GM12874 (cell line): ENCODE results near the gene DYNC1I2.

Source experiments
- TF ChIP-seq, protein P1 (sequence below): IDR thresholded peaks from 2 replicates; pipeline ENCODE4 v1.5.1; 2011; ENCODE audit warnings: low read depth, mild to moderate bottlenecking, control low read depth, low read length, moderate library complexity; ENCODE audit not compliant: insufficient read depth

Gene DYNC1I2

DNA sequence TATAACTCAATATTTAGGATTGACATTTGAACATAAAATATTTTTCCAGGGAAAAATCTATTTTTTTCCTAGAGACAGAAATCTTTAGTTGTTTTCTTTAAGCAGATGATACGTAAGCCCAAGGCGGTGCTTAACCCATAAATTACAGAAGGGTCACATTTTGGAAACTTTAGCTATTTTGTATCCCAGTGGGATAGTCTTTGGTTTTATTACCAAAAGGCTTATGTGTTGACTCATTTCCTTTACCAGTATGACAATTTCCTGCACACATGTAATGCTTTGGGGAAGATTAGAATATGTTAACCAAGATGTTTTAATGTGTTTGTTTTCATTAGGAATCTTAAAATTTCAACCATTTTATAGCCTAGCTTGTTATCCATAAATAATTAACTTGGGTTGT, 24.8 kb downstream of the DYNC1I2 start:
- TF ChIP-seq, protein P1, sequence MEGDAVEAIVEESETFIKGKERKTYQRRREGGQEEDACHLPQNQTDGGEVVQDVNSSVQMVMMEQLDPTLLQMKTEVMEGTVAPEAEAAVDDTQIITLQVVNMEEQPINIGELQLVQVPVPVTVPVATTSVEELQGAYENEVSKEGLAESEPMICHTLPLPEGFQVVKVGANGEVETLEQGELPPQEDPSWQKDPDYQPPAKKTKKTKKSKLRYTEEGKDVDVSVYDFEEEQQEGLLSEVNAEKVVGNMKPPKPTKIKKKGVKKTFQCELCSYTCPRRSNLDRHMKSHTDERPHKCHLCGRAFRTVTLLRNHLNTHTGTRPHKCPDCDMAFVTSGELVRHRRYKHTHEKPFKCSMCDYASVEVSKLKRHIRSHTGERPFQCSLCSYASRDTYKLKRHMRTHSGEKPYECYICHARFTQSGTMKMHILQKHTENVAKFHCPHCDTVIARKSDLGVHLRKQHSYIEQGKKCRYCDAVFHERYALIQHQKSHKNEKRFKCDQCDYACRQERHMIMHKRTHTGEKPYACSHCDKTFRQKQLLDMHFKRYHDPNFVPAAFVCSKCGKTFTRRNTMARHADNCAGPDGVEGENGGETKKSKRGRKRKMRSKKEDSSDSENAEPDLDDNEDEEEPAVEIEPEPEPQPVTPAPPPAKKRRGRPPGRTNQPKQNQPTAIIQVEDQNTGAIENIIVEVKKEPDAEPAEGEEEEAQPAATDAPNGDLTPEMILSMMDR: no peak

DNA sequence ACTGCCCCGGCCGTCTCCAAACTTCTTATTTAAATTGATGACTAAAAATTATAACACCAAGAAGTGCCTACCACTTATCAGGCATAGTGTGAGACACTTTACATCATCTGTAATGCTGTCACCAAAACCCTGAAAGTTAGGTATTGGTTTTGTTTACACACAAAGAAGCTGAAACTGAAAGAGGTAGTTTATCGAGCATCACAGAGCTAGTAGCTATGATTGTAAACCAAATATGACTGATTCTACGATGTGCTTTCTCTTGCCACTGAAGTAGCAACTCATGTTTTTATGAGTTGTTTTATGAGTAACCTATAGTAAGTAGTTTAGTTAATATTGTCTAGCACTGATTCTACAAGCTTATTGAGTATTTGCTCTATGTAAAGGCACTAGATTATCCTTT, 31.5 kb downstream of the DYNC1I2 start:
- TF ChIP-seq, protein P1: no peak

DNA sequence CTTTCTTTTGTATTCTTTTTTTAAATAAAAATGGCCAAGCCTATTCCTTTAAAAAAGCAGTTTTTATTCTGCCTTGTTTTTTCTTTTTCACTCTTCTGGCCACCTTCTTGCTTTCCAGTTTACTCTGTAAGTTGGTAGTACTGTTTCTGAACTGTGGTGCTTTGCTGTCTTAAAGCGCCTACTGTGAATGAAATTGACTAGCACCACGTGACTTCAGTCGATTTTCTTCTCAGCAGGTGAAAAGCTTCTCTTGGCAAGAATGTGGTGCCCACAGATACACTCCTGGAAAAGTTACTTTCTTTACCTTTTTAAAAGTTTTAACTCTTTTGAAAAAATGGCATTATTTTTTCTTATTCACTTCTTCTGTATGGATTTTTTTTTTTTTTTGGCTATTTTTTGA, 32.4 kb downstream of the DYNC1I2 start:
- TF ChIP-seq, protein P1: no peak

DNA sequence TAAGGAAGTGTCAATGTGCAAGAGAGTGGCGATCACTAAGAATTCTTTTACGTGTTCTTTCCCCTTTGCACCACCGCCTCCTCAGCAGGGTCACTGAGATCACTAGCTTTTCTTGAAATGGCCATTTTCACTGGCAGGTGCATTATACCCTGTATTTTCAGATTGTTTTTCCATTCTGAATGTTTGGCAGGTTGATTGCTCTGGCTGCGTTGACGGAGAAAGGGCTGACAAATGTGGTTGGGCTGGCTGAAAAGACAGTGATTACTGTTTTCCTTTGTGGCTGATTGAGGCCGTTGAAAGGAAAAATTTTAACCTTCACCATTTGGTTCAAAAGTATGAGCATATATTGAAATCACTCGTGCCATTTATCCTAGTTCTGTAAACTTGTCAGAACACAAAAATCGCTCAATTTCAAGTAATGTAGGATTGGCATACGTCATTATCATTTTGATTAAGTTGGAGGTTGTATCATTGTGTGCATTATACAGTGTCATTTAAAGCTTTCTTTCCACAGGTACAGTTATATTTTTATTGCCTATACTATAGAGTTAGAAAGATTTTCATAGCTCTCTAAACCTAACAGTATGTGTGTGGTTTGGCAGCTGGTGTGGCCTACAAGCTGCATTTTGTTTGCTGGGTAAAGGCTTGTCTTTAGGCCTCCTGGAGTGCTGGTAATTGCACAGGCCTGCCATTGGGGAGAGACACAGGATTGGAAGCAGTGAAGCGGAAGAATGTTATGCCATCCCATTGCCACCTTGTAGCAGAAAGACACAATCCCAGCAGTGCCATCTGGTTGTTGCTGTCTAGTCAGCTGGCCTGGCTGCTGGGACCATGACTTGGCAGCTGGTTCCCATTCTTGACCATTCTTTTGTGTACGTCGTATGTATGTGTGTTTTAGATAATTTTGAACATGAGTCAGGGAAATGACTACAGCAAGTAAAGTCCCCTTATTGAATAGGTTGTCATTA, 36.7 kb downstream of the DYNC1I2 start:
- TF ChIP-seq, protein P1: no peak

DNA sequence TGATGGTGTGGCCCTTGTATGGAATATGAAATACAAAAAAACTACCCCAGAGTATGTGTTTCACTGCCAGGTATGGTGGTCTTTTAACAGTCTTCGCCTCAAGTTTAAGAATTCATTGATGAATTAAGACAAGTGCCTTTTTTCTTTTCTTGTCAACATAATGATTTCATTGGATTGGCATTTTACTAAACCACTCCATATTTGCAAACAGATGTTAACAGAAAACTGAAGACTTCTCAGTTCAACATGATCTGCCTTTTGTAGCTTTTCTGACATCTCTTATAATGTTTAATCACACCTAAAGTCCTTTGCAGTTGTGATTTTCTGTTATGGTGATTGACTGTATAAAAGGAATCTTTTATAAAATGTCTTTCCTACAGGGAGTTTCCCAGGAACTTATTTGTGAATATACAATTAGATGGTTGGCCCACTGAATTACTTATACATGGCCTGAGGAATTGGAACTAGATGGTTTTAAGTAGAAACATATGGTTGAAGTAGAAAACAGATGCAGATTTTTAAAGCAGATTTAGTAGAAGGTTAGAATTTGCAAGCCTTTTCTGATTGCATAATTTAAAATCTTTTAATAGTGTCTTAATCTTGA, 39.7 kb downstream of the DYNC1I2 start:
- TF ChIP-seq, protein P1: no peak

DNA sequence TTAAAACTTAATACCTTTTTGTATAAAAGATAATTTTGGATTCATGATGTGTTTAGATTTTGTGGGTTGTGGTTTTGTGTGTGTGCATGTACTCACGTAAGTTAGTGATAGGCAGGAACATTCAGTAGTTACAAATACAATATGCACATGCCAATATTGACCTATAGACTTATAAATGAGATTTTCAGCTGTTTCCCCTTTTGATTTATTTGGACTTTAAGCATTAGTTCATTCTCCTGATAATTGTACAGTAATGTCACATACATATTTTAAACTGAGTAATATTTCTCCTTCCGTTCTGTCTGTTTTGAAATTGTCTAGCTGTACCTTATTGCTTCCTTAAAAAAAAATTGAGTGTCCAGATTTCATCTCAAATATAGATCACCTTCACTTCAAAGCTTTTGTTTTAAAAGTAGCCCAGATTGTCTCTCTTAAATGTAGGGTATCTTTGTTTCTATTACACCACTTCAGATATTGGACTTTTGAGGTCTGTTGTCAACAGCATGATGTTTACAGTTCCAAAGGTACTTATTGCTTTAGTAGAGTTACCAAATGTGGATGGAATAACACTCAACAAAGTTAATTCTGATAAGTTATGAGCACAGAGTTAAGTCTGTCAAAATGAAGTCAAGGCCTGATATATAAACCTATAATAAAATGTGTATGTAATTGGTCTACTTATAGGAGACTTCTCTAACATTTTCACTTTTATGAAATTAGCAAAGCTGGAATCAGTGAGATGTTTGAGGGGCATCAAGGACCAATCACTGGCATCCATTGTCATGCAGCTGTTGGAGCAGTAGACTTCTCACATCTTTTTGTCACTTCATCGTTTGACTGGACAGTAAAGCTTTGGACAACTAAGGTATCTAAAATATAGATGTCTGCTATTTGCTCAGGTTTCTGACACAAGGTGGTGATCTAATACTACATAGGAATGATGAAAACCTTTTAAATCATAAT, 42.0 kb downstream of the DYNC1I2 start:
- TF ChIP-seq, protein P1: no peak

DNA sequence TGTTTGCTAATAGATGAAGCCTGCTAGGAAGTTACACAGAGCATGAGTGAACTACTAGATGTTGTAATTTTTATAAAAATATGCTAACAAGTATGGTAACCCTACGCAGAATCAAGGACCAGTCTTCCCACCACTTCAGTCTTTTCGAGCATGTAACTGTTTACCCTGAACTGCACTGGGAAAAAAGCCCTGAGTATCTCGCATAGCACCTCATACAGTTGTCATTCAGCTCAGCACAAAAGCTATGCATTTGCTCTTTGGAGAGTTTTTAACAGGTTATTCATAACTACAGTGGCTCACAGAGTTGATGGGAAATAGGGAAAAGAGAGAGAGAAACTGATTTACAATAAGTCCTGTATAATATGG, 42.7 kb downstream of the DYNC1I2 start:
- TF ChIP-seq, protein P1: no peak
